Activated CD8-positive, alpha-beta memory T cell treated with anti-CD3 and anti-CD28 coated beads, Interleukin-2, amount 50 U/mL, for 1 hour (primary cell): ENCODE measurements around the gene PATJ.
"Not testable (repeated sequence)": the region's sequence is repeated elsewhere in the genome, so short reads cannot be mapped to it uniquely, and the experiment has no call there.

Experiments
- DNase-seq: peaks from one replicate; pipeline ENCODE4 v3.0.0-alpha.2; 2020; ENCODE audit errors: extremely low read depth

The PATJ gene

DNA sequence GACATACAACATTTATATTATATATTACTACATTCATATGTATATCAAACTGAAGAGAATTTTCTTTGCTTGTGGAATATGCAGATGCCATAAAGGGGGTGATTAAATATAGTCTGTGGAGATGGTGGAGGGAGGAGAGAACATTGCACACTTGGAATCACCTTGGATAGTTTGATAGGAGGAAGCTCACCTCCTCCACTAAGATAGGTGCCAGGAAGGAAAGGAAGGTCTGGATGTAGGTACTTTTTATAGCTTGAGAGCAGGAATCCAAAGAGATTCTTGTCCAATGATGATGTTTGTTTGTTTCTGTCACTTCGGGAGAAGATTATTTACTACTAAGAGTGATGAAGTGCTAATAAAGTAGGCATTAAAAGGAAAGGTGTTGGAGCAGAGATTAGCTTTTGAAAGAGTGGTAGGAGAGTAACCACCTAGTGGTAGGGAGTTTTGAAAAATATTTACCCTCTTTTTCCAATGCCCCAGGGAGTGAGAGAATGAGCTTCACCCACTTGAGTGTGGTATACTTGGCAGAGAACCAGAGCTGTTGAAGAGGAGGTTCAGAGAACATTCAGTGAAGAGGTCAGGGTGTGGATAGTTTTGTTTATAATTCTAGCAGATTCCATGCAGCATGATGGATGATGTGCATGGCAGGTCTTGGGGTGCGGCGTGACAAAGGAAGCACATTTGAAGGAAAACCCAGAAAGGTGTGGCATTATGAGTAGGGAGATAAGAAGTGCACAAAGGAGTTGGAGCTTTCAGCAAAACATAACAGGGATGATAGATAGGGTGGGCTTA, 145.0 kb downstream of the PATJ start:
- no peak for DNase-seq

DNA sequence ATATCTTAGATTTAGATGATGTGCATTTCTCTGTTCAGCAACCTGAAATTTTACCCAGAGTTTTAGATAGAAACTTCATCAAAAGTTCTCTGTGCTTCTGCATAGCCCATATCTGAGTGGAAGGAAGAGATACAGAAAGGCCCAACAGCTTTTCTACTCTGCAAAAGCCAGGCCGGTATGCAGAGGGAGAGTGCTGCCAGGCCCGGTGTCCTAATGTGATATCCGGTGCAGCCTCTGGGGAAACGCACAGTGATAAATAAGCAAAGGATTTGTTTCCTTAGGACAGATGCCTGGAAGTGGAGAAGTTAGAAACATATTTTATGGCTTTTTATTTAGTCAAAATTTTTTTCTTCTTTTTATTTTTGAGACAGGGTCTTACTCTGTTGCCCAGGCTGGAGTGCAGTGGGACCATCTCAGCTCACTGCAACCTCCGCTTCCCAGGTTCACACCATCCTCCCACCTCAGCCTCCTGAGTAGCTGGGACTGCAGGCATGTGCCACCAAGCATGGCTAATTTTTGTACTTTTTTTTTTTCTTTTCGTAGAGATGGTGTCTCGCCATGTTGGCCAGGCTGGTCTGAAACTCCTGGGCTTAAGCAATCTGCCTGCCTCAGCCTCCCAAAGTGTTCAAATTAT, 145.8 kb downstream of the PATJ start:
- DNase-seq: no peak

DNA sequence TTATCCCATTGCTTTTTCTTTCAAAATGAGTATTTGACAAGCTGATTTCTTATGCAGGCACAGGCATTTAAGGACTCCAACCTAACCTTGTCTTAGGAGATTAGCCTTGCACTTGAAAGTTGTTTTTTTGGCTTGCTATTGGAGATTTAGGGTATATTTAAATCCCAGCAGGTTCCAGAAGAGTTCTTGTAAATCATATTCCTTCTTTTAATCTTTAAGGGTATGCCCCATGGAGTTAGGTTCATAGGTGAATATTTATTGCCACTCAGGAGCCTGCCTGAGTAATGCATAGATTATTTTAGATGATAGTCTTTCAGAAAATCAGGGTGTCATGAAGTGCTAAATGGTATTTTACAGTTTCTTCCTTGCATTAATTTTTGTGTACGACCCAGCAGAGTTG, 146.5 kb downstream of the PATJ start:
- DNase-seq: no peak

GRCh38 chr1:61890435-61890834, 148.2 kb downstream of the PATJ start:
- DNase-seq: not testable (repeated sequence)

DNA sequence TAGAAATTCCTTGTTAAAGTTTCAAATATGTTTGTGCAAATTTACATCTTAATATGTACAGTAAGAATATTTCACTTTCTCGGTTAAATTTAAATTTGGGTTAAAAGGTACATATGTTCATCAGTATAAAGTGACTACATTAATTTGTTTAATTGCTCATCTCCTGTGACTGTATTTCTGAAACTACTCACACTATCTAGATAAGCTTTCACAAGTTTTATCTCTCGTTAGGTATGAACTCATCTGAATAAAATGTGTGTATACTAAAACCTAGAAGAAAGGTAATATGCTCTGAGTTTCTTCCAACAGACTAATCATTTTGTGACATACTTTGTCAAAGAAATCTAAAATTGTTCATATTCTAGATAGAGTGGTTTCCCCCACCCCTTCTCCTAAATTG, 150.7 kb downstream of the PATJ start:
- no peak for DNase-seq

DNA sequence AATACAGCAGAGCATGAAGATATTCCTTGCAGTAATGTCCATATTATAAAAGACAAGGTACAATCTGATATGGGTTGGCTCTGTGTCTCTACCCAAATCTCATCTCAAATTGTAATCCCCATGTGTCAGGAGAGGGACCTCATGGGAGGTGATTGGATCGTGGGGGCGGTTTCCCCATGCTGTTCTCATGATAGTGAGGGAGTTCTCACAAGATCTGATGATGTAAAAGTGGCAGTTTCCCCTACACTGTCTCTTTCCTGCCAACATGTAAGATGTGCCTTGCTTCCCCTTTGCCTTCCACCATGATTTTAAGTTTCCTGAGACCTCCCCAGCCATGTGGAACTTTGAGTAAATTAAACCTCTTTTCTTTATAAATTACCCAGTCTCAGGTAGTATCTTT, 152.0 kb downstream of the PATJ start:
- DNase-seq: not testable (repeated sequence)

DNA sequence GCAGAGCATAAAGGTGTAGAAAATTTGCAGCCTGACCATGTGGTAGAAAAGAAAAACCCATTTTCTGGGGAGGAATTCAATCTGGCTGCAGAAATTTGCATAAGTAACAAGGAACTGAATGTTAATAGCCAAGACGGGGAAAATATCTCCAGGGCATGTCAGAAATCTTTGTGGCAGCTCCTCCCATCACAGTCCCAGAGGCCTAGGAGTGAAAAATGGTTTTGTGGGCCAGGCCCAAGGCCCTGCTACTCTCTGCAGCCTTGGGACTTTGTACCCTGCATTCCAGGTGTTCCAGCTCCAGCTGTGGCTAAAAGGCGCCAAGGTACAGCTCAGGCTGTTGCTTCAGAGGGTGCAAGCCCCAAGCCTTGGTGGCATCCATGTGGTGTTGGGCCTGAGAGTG, 152.9 kb downstream of the PATJ start:
- no peak for DNase-seq

DNA sequence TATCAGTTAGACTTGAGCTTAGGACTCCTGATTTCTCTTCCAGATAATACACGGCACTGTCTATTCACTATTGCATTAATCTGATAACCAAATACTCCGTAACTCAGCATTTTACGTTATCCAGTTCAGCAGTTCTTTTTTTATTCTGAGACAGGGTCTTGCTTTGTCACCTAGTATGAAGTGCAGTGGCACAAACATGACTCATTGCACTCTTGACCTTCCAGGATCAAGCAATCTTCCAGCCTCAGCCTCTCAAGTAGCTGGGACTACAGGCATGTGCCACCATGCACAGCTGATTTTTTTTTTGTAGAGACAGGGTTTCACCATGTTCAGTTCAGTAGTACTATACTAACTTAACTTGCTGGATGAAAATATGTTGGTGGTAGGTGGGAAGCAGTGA, 156.4 kb downstream of the PATJ start:
- no peak for DNase-seq

DNA sequence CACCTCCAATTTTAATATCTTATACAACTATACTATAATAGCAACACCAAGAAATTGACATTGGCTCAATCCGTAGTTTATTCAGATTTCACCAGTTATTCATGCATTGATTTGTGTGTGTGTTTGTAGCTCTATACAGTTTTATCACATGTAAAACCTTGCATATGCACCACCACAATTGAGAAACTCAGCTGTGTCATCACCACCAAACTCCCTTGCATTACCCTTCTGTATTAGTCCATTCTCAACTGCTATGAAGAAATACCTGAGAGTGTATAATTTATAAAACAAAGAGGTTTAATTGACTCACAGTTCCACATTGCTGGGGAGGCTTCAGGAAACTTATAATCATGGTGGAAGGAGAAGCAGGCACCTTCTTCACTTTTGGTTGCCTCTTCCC, 162.1 kb downstream of the PATJ start:
- no peak for DNase-seq

DNA sequence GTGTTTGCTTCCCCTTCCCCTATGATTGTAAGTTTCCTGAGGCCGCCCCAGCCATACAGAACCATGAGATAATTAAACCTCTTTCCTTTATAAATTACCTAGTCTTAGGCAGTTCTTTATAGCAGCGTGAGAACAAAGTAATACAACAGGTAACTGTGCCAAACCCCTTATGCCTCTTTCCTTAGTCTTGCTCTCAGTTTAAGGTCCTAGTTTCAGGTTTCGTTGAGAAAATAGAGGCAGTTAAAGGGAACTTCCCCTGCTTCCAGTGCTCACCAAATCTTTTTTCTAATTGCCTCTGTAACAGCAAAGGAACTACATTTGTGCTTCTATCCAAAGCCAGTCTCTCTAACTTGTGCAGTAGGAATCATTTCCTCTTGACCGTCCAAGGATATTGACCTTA, 164.8 kb downstream of the PATJ start:
- no peak for DNase-seq

DNA sequence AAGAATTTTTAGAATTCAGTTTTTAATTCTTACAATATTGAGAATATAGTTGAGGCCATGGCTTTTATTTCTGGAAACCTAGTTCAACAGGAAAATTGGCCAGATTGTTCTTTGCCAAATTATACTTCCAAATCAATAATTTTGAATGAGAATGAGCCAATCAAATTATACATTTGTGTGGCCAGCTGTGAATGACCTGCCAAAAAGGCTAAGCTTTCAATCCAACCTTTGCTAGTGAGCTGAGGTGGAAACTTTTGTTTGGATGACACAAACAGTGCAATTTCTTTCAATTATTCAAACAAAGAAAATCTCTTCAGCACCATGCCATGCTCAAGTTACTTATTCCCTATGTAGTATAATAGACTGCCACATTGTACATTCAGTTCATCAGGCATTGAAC, 167.8 kb downstream of the PATJ start:
- DNase-seq: no peak

- no peak for DNase-seq
Observed at GRCh38 chr1:61914823-61915482, 172.7 kb downstream of the PATJ start.

GRCh38 chr1:61921435-61921834, 179.2 kb downstream of the PATJ start:
- no peak for DNase-seq

DNA sequence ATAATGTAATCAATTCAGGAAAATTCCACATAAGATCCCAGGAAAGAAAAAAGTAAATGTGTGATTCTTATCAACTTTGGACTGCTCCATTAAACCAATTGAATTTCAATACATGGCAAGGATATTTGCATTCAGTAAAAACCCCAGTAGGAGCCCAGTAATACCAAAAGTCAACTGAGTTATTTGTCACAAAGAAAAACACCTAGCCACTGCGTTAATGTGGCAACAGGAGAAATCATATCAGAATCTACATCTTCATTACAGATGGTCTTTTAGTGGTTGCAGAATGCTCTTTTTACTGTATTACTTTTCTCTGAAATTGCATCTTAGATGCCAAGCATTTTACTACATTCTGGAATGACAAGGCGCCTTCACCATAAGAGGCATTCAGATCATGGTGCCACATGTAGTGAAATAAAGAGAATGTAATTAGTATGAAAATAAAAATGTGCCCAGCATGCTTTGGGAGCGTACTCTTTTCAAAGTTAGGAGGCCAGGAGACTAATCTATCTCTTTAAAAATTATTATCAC, 180.7 kb downstream of the PATJ start:
- DNase-seq: no peak

- no peak for DNase-seq
Observed at GRCh38 chr1:61925591-61926298, 183.5 kb downstream of the PATJ start.

DNA sequence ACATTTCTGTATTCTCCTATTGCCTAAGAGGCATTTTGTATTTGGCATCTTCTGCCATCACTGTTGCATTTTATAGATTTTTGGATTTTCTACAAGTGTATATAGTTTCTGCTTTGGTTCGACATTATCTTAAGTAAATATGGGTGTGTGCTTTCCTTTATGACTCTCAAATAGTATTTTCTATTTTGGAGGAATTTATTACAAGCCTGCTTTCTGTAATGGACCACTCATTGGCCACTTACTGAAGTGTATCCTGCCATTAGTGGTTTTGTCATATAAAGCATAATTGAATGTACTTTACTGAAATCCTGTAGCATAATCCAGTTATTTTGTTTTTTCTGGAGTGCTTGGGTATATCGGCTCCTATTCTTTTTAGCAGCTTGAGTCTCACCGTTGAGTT, 184.3 kb downstream of the PATJ start:
- no peak for DNase-seq

- DNase-seq: no peak
Observed at GRCh38 chr1:61930116-61930645, 187.9 kb downstream of the PATJ start.

DNA sequence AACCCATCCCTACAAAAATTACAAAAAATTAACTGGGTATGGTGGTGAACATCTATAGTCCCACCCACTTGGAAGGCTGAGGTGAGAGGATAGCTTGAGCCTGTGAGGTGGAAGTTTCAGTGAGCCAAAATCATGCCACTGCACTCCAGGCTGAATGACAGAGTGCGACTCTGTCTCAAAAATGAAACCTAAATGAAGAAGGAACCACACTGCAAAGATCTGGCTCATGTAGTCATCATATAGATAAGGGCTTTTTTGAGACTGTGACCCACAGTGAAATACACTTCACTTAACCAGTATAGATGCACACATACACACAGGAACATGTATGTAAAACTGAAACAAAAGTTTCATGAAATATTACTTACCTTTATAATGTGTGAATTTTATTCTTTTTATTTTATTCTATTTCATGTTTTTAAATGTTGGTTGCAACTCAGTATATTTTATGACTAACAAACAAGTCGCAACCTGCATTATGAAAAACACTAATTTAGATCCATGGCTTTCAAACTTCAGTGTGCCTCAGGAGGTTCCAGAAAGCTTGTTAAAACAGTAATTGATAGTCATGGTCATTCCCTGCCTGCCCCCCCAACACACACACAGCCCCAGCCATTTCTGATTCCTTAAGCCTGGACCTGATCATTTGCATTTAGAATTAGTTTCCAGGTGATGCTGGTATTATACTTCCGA, 189.5 kb downstream of the PATJ start:
- DNase-seq: no peak

DNA sequence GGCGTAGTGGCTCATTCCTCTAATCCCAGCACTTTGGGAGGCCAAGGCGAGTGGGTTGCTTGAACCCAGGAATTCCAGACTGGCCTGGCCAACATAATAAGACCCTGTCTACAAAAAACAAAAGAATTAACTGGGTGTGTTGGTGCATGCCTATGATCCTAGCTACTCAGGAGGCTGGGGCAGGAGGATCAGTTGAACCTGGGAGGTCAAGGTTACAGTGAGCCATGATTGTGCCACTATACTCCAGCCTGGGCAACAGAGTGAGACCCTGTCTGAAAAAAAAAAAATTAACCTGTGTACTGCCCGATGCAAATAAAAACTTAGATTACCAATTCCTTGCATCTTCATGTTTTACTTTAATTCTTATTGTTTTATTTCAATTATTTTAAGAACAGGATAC, 193.2 kb downstream of the PATJ start:
- DNase-seq: no peak

GRCh38 chr1:61936839-61937238, 194.6 kb downstream of the PATJ start:
- DNase-seq: no peak

- no peak for DNase-seq
Observed at GRCh38 chr1:61941794-61942193, 199.5 kb downstream of the PATJ start.
